ENCODE results near the gene MYCBP2.

DNA sequence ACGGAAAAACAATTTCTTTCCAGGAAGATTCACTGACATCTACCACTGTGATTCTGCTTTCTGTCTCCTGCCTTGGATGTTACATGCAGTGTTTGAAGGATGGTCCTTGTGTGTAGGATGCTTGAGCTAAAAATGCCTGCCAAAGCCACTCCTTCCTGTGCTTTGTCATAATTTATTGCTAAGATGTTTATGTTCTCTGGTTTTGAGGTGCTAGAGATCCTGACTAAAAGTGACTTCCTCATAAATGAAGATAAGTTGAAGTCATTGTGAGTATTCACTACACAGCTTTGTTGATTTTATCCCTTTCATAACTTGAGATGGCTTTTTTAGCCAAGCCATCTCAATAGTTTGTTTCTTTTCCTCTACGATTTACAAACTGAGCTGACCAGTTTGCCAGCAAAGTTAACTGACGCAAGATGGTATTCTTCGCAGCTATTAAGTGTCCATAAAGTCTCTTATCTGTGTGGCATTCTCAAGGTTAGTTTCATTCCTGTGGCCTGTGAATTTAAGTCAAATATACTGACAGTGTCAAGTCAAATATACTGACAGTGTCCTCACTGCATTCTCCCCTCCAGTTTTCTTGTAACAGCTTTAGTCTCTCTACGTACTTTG lies 284.2 kb downstream of the MYCBP2 start:
- TF ChIP-seq POLR2A (IDR thresholded peaks at IDR 0.05) (no peak), CTCF (IDR thresholded peaks at IDR 0.05) (no peak), EP300 (IDR thresholded peaks at IDR 0.05) (no peak)
